Measurements from ENCODE around the gene TNS1.

GRCh38 chr2:217851191-217852020 is 151.4 kb downstream of the TNS1 start:
- TF ChIP-seq CTCF (IDR thresholded peaks at IDR 0.05; ENCODE audit: poor library complexity) (no peak), EZH2phosphoT487 (IDR thresholded peaks at IDR 0.05; ENCODE audit: low read depth, severe bottlenecking, unreplicated experiment) (no peak)

Data from hepatocyte (in vitro differentiated cells).